Measurements from ENCODE around the gene TOP3A.

DNA sequence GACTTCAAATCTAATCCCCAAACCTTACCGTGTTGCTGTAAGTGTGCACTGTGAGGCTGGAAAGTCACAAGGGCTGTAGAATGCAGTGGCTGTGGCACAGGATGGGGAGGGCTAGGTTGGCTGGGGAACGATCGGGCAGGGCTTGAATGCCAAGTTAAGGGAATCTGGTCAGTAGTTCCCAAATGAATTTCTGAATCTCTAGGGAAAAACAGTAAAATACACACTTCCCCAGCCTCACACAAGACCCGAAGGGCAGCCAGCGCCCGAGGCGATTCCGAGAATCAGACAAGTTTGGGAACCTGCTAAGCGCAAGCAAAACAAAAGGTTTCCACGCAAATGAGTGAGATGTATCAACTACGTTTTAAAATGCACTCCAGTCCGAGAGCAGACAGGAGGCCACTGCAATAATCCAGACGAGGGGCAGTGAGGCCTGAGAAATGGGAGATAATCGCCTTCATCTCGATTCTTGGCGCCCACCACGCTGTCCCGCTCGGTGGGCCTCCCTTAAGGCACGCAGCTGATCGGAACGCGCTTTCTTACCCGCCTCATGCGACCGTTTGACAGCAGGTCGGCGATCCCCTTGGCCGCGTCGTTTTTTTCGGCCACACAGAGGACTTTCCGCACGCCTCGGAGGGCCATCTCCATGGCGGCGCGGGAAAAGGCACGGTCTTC is 599 bp downstream of the TOP3A start:
- no peak for TF ChIP-seq HMG20B (CRISPR knock-in tag; conservative IDR thresholded peaks at IDR 0.05)
- TF ChIP-seq, protein P1, sequence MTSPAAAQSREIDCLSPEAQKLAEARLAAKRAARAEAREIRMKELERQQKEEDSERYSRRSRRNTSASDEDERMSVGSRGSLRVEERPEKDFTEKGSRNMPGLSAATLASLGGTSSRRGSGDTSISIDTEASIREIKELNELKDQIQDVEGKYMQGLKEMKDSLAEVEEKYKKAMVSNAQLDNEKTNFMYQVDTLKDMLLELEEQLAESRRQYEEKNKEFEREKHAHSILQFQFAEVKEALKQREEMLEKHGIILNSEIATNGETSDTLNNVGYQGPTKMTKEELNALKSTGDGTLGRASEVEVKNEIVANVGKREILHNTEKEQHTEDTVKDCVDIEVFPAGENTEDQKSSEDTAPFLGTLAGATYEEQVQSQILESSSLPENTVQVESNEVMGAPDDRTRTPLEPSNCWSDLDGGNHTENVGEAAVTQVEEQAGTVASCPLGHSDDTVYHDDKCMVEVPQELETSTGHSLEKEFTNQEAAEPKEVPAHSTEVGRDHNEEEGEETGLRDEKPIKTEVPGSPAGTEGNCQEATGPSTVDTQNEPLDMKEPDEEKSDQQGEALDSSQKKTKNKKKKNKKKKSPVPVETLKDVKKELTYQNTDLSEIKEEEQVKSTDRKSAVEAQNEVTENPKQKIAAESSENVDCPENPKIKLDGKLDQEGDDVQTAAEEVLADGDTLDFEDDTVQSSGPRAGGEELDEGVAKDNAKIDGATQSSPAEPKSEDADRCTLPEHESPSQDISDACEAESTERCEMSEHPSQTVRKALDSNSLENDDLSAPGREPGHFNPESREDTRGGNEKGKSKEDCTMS (CRISPR knock-in tag; conservative IDR thresholded peaks at IDR 0.05) = no peak

Measured in HepG2 (cell line).